HG03066 (cell line): Measurements from ENCODE around the gene DDI1.

Source experiments
- ATAC-seq: cut with Tn5 transposase; IDR thresholded peaks from one replicate; pipeline ENCODE4 v1.9.1; 2021; ENCODE audit warnings: low read depth; ENCODE audit not compliant: unreplicated experiment

Gene DDI1

DNA sequence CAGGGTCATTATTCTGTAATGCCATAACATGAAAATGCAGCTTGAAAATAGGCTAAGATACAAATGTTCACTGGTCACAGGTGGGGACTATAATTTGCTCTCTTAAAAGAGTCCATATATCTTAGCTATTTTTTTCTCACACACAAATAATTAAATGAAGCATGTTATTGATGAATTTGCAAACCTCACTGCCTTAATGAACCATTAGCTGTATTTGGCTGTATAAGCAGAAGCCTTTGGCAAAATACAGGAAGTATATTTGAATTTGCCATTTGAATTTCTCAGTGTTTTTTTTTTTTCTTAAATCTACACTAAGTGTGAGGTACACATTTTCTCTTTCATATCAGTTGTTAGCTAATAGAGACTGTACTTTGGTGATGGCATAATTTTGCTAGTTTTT, 38.7 kb downstream of the DDI1 start:
- ATAC-seq = no peak

DNA sequence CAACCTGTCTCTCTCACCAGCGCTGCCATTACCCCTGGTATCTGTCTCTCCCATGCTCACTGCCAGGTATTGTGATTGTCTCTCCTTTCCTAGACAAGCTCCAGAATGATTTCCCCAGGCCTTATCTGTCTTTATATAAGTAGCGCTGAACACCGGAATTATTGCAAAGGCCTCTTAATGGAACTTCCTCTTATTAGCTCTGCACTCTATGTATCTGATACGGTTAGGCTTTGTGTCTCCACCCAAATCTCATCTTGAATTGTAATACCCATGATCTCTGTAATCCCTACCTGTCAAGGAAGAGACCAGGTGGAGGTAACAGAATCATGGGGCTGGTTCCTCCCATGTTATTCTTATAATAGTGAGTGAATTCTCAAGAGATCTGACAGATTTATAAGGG, 39.3 kb downstream of the DDI1 start:
- ATAC-seq = no peak

DNA sequence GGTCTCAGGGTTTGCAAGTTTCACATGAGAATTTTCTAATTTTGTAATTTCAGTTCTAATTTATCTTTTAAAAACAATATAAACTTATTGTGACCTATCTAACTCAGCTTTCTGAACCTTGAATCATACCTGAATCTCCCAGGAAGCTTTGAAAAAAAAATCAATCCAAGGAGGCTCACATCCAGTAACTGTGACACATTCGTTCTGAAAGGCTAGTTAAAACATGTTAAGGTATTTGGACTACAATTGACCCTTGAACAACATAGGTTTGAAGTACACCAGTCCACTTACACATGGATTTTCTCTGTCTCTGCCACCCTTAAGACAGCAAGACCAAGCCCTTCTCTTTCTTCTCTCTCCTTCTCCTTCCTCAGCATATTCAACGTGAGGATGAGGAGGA, 40.0 kb downstream of the DDI1 start:
- no peak for ATAC-seq

- no peak for ATAC-seq
These were observed 41.8 kb downstream of the DDI1 start for GRCh38 chr11:104078245-104078644.

DNA sequence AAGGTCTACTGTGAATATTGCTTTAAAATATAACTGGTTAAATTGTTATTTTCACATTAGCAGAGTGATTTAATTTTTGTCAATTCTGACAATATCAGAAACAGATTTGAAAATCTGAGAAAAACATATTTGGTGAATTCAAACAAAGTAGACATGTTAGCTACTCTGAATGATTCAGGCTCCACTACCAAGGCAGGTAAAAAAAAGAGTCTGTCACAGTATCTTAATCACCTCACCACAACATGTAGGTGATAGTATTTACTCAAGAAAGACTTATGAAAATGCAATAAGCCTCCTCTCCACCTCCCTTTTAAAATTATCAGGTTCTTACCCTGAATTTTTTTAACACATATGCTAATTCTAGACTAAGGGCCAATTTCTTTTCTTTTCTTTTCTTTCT, 42.6 kb downstream of the DDI1 start:
- ATAC-seq = no peak

- no peak for ATAC-seq
These were observed 50.2 kb downstream of the DDI1 start for GRCh38 chr11:104086621-104087020.
